GM13977 (cell line): ENCODE results near the gene AHI1.
"Not testable (repeated sequence)": the region's sequence is repeated elsewhere in the genome, so short reads cannot be mapped to it uniquely, and the experiment has no call there.

Source experiments
- DNase-seq: peaks from one replicate; pipeline ENCODE4 v3.0.0; 2012; ENCODE audit warnings: low spot score
- in situ Hi-C: fragments of 300-500 bp; cut with MboI; formaldehyde crosslinking; loops from one replicate; pipeline ENCODE4 v1.12.0; 2022; ENCODE audit warnings: low sequenced_read_pairs, low pct_unique_long_range_greater_than_20kb, mixed read lengths, inconsistent platforms; ENCODE audit not compliant: unreplicated experiment
- TF ChIP-seq, protein P1 (sequence below): IDR thresholded peaks from 2 replicates; pipeline ENCODE4 v1.5.1; 2012; ENCODE audit warnings: mild to moderate bottlenecking, control low read depth; ENCODE audit not compliant: insufficient read depth; ENCODE audit errors: extremely low read depth, missing control alignments

AHI1 gene

DNA sequence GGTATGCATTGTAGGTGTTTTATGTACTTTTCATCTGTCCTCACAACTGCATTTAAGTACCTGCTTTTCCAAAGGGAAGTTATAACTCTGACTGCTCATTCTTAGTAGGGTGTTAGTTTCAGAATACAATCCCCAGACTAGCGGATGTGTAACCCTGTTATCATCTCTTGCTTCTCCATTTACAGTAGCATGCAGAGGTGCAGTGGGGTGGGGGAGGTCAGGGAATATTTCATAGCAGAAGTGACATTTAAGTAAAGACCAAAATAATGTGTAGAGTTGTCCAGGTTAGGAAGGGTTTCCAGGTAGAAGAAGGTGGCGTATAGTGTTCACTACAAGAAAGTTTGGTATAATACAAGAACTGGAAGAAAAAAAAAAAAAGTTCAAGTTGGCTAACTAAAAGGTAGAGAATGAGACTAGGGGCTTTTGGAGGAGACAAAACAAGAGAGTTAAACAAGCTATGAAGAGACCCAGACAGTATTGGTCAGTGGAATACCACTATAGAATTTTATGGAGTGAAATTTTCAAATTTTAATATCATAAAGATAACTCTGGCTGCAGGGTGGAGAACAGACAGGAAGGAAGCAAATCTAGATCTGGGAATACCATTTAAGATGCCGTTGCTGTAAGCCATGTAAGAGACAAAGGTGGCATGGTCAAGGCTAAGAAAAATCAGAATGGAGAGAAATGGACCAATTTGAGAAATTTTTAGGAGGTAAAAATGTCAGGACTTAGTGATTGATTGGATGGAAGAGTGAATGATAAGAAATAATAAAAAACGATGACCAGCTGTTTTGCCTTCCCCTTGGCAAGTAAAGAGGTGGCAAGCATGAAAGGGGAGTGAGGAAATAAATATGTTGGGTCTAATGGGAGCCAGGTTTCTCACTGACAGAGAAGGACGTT, 2.2 kb upstream of the AHI1 start:
- TF ChIP-seq, protein P1, sequence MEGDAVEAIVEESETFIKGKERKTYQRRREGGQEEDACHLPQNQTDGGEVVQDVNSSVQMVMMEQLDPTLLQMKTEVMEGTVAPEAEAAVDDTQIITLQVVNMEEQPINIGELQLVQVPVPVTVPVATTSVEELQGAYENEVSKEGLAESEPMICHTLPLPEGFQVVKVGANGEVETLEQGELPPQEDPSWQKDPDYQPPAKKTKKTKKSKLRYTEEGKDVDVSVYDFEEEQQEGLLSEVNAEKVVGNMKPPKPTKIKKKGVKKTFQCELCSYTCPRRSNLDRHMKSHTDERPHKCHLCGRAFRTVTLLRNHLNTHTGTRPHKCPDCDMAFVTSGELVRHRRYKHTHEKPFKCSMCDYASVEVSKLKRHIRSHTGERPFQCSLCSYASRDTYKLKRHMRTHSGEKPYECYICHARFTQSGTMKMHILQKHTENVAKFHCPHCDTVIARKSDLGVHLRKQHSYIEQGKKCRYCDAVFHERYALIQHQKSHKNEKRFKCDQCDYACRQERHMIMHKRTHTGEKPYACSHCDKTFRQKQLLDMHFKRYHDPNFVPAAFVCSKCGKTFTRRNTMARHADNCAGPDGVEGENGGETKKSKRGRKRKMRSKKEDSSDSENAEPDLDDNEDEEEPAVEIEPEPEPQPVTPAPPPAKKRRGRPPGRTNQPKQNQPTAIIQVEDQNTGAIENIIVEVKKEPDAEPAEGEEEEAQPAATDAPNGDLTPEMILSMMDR: no peak
- in situ Hi-C loops: no loop called here
- no peak for DNase-seq

DNA sequence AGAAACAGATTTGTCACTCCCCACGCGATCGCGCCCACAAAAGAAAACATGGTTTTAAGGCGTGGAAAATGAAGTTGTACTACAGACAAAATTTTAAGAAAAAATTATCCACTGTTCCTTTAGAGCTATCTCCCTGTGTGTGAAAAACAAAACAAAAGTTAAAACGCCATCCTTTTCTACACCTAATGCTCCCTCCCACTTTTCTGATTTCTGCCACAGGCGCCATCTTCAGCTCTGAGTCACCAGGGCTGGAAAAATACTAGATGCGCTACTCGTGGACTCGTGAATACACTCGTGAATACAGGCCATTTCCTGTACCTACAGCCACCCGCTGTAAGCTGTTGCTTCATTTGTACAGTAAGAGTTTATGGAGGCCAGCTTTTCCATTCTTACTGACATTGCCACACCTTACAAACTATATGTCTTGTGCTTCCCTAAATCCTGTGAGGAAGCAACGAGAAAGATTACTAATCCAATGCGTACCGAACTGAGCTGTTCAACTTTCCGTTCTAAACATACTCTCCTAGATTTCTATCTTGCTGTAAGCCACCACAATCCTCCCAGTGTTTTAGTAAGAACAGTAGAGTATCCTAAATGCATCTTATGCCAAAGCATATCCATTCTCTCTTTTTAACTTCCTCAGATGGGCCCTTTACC, 773 bp upstream of the AHI1 start:
- in situ Hi-C loops: no loop called here
- TF ChIP-seq, protein P1: no peak
- DNase-seq: peak; percentile 35

DNA sequence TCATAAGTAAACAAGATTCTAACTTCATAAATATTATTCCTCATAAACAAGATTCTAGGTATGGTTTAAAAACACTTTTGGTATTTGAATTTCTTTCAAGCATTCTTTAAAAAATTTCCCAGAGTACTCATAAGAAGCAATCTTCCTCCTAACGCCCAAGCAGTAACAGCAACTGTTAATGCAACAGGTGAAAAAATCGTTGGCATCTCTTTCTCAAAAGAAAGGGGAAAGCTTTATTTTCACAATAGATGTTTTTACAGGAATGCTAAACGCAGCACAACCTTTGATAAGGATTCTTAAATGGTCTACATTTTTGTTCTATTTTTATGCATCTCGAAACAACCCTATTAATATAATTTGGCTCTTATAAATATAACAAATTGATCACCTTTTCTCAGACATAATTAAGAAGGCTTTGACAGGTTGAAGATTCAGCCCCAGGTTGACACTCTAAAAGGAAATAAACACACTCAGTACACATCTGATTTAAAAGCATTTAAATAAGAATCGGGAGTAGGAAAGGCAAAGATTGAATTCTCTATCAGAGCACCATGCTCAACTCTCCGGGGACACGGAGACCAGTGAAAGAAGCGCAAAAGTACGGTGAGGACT, 634 bp downstream of the AHI1 start:
- in situ Hi-C loops: no loop called here
- DNase-seq: no peak

DNA sequence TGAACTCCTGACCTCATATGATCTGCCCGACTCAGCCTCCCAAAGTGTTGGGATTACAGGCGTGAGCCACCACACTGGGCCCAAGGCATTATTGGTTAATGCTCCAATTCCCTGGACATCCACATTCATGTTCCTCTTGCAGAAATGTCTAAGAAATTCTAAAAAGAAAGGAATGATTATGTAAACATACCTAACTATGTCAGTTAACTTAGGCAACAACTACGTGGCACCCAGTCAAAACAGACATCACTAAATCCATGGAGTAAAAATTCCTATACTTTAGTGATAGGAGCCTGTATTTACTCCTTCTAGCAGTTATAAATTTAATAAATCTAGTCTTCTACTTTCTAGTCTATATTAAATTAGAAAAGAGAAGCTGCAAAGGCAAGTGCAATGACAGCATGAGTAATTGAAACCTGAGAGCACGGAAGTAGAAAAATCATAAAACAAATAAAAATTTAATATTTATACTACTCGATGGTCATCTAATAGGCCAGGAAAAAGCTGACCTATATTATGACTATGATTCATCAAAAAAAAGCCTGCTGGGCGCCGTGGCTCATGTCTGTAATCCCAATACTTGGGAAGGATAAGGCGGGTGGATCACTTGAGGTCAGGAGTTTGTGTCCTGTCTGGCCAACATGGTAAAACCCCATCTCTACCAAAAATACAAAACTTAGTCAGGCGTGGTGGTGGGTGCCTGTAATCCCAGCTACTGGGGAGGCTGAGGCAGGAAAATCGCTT, 4.2 kb downstream of the AHI1 start:
- DNase-seq: no peak
- in situ Hi-C loops: no loop called here
- TF ChIP-seq, protein P1: no peak

More for the DNA sequence above, 634 bp downstream of the AHI1 start:
- TF ChIP-seq, protein P1: no peak

DNA sequence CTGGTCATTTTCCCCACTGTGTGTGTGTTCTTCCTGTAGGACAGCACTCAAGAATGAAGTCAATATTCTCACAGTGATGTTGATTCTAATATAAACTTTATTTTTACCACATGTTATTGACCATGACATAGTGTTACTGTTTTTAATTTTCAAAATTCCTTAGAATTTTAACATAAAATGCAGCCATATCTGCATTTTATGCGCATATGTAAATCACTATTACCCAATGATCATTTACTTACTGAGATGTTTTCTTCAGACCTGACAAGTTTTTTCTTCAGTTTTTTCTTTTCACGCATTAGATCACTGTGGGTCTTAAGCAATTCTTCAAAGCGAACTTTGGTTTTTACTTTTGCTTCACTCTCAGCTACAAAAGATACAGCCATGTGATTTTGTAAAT, 7.2 kb downstream of the AHI1 start:
- no peak for DNase-seq
- in situ Hi-C loops: no loop called here

DNA sequence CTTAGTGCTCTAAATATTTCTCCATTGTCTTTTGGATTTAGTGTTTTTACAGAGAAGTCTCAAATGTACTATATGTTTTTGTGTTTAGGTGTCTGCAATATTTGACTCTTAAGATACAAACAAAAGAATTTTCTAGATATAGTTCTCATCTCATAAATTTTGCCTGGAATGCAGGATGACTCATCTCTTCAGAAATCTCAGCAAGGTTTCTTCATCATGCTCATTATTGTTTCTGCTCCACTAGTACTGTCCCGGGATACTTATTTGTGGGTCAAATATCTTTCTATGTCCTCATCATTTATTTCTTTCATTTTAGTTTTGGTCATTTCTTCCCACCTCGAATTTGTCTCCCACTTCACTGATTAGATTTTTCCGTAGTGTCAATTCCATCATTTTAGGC, 9.5 kb downstream of the AHI1 start:
- TF ChIP-seq, protein P1: no peak
- in situ Hi-C loops: no loop called here
- no peak for DNase-seq

More for the DNA sequence above, 7.2 kb downstream of the AHI1 start:
- TF ChIP-seq, protein P1: no peak

DNA sequence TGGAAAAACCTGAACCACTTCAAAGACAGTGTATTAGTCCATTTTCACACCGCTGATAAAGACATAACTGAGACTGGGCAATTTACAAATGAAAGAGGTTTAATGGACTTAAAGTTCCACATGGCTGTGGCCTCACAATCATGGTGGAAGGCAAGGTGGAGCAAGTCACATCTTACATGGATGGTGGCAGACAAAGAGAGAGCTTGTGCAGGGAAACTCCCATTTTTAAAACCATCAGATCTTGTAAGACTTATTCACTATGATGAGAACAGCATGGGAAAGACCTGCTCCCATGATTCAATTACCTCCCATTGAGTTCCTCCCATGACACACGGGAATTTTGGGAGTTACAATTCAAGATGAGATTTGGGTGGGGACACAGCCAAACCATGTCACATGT, 13.6 kb downstream of the AHI1 start:
- DNase-seq, in situ Hi-C loops: not testable (repeated sequence)
